Peyer's patch (tissue), 4 donors: ENCODE measurements around the gene PTPN3. TPM values are rescaled to one million over a fixed set of nuclear protein-coding genes. Genes with fewer than 3 reads are reported as not detected.

Source experiments
- DNase-seq, 3 donors: peaks; one replicate each; pipeline ENCODE4 v3.0.0-alpha.2; 2017 to 2019
- H3K27ac ChIP-seq, 4 donors: fragments of 200-600 bp; sonication (generic); one replicate each; pipeline ENCODE4 v1.5.1; 2016 to 2019
- H3K27me3 ChIP-seq, 2 donors: fragments of 200-600 bp; sonication (generic); one replicate each; pipeline ENCODE4 v1.5.1; 2019
- H3K36me3 ChIP-seq, 3 donors: fragments of 200-600 bp; sonication (generic); one replicate each; pipeline ENCODE4 v1.5.1; 2016 to 2019
- H3K4me1 ChIP-seq, 4 donors: fragments of 200-600 bp; sonication (generic); one replicate each; pipeline ENCODE4 v1.5.1; 2016 to 2019
- H3K4me3 ChIP-seq, 4 donors: fragments of 200-600 bp; sonication (generic); 1 replicate in 3 of 4; 2 replicates in 1 of 4; pipeline ENCODE4 v1.5.1; 2016 to 2019; ENCODE audit warnings: mild to moderate bottlenecking in 1 of 4
- H3K9me3 ChIP-seq, 4 donors: fragments of 200-600 bp; sonication (generic); one replicate each; pipeline ENCODE4 v1.5.1; 2016 to 2019; ENCODE audit warnings: mild to moderate bottlenecking in 1 of 4
- CTCF ChIP-seq, 6 experiments: fragments of 450-650 bp in 4 of 6; fragments of 200-600 bp in 2 of 6; sonication (generic) in 1 of 6; IDR thresholded peaks; one replicate each; pipeline ENCODE4 v1.5.1; 2017 to 2019; ENCODE audit warnings: antibody characterized with exemption in 6 of 6, mild to moderate bottlenecking in 3 of 6, moderate library complexity in 1 of 6
- POLR2A ChIP-seq, 2 donors: fragments of 450-650 bp; IDR thresholded peaks; one replicate each; pipeline ENCODE4 v1.5.1; 2017; ENCODE audit warnings: antibody characterized with exemption in 2 of 2, mild to moderate bottlenecking in 2 of 2, moderate library complexity in 2 of 2
- total RNA-seq, 4 donors: library from RNA; depleted of rRNA; stranded (reverse); fragments of >200 nt; gene quantifications; one replicate each; pipeline ENCODE4 v1.1.0, GENCODE V29; 2016

The PTPN3 gene
- total RNA-seq, 4 donors from 2014 or later = 17.3 to 53.6 (median 37.4) TPM

DNA sequence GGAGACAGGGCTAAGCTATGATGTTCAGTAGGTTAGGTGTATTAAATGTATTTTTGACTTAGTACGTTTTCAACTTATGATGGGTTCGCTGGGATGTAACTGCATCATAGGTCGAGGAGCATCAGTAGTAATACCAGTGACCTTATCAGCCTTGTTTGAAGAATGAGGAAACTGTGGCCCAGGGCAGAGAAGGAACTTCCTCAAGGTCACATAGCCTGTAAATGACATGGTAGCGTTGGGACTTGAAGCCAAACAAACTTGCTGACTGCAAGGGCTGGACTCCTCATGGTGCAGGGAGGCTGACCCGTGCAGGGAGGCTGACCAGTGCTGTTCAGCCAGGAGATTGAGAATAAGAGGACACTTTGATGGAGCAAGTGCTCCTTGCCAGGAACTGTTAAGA, 21.3 kb upstream of the PTPN3 start:
- DNase-seq = no peak
- no peak for TF ChIP-seq POLR2A (IDR thresholded peaks at IDR 0.05)
- TF ChIP-seq CTCF (IDR thresholded peaks at IDR 0.05) = no peak
- Histone ChIP-seq H3K36me3 (no peaks in the 10 kb centered on the region), H3K4me3 (no peak overlapping the region), H3K9me3 (no peaks in the 10 kb centered on the region), H3K27ac (no peak overlapping the region), H3K27me3 (no peaks in the 10 kb centered on the region), H3K4me1 (no peaks in the 10 kb centered on the region)

DNA sequence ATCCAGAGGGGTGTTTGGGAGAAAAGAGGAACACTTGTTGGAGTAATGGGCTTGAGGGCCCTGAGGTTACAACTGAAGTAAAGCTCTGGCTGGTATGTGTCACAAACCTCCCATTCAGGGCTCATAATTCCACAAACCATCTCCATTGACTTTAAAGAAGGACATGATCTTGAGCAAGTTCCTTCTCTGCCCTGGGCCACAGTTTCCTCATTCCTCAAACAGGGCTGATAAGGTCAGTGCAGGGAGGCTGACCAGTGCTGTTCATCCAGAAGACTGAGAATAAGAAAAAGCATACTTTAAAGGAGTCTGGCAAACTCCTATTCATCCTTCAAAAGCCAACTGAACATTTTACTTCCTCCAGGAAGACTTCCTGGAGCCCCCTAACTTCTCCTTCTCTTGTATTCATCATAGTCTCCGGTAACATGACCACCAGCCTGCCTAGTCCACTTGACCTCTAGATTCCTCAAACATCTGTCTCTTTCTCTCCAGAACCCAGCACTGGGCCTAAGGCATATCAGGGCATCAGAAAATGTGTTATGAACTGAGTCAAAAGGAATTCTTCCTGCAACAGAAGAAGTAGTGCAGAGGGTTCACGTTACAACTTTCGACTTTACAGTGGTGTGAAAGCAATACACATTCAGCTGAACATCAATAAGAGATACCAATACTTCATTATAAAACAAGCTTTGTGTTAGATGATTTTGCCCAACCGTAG, 20.7 kb upstream of the PTPN3 start:
- H3K36me3 ChIP-seq = no peaks in the 10 kb centered on the region
- no peak for DNase-seq
- no peaks in the 10 kb centered on the region for H3K9me3 ChIP-seq
- no peak overlapping the region for H3K27ac ChIP-seq
- TF ChIP-seq POLR2A (IDR thresholded peaks at IDR 0.05) (no peak), CTCF (IDR thresholded peaks at IDR 0.05) (no peak)
- no peaks in the 10 kb centered on the region for H3K27me3 ChIP-seq
- H3K4me1 ChIP-seq = no peaks in the 10 kb centered on the region
- H3K4me3 ChIP-seq = no peak overlapping the region

GRCh38 chr9:109517901-109518377, 19.8 kb upstream of the PTPN3 start:
- no peaks in the 10 kb centered on the region for H3K27me3 ChIP-seq
- no peaks in the 10 kb centered on the region for H3K9me3 ChIP-seq
- DNase-seq = no peak
- no peaks in the 10 kb centered on the region for H3K36me3 ChIP-seq
- no peak for TF ChIP-seq CTCF (IDR thresholded peaks at IDR 0.05)
- no peaks in the 10 kb centered on the region for H3K4me1 ChIP-seq
- no peak overlapping the region for H3K27ac ChIP-seq
- no peak overlapping the region for H3K4me3 ChIP-seq

DNA sequence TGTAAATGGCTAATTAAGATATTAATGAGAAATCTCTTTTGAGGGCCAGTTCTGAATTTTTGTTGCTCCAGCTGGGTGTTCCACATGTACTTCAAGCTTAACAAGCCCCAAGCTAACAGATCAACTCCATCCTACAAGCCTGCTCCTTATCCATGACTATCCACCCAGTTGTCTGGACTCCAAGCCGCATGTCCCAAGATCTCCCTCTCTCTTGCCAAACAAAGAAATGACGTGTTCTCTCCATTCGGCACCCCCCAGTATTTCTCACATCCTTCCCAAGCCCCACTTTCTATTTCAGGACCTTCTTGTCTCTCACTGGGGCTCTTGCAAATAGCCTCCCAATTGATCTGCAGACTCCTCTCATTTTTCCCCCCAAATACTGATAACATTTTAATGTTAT, 15.8 kb upstream of the PTPN3 start:
- TF ChIP-seq POLR2A (IDR thresholded peaks at IDR 0.05) (no peak), CTCF (IDR thresholded peaks at IDR 0.05) (no peak)
- H3K27me3 ChIP-seq = no peaks in the 10 kb centered on the region

DNA sequence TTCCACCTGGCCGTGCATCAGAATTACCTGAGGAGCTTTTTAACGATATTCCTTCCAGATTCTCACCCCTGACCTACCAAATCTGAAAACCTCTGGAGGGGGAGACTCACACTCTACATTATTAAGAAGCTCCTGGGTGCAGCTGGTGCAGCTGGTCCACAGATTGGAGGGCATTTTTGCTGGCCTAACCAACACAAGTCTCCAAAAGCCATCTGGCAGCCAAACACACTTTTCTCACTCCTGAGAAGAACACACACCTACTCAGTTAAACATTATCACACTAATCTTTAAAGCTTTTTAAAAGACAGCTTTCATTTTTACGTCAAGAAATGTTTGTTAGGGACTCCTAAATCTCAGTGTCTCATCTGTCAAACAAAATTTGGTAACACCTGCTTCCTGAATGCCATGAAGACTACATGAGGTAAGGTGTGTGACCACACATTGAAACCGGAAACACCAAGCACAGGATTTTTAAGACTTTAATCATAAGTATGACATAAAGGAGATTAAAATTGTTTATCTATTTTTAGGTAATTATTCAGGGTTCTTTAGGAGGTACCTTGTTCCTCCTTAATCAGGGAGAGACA, 14.2 kb upstream of the PTPN3 start:
- Histone ChIP-seq H3K9me3 (no peaks in the 10 kb centered on the region), H3K4me1 (no peaks in the 10 kb centered on the region), H3K27ac (no peak overlapping the region), H3K27me3 (no peaks in the 10 kb centered on the region), H3K4me3 (no peak overlapping the region), H3K36me3 (no peaks in the 10 kb centered on the region)
- no peak for TF ChIP-seq CTCF (IDR thresholded peaks at IDR 0.05)
- TF ChIP-seq POLR2A (IDR thresholded peaks at IDR 0.05) = no peak
- no peak for DNase-seq

More for the DNA sequence above, 15.8 kb upstream of the PTPN3 start:
- Histone ChIP-seq H3K36me3 (no peaks in the 10 kb centered on the region), H3K27ac (no peak overlapping the region), H3K9me3 (no peaks in the 10 kb centered on the region), H3K4me1 (no peaks in the 10 kb centered on the region), H3K4me3 (no peak overlapping the region)
- DNase-seq = no peak
